ENCODE results near the gene SLC2A8.

The SLC2A8 gene, protein sequence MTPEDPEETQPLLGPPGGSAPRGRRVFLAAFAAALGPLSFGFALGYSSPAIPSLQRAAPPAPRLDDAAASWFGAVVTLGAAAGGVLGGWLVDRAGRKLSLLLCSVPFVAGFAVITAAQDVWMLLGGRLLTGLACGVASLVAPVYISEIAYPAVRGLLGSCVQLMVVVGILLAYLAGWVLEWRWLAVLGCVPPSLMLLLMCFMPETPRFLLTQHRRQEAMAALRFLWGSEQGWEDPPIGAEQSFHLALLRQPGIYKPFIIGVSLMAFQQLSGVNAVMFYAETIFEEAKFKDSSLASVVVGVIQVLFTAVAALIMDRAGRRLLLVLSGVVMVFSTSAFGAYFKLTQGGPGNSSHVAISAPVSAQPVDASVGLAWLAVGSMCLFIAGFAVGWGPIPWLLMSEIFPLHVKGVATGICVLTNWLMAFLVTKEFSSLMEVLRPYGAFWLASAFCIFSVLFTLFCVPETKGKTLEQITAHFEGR
- 4.8 to 41.3 (median 20.9) reads per million in 18 experiments for total RNA-seq

DNA sequence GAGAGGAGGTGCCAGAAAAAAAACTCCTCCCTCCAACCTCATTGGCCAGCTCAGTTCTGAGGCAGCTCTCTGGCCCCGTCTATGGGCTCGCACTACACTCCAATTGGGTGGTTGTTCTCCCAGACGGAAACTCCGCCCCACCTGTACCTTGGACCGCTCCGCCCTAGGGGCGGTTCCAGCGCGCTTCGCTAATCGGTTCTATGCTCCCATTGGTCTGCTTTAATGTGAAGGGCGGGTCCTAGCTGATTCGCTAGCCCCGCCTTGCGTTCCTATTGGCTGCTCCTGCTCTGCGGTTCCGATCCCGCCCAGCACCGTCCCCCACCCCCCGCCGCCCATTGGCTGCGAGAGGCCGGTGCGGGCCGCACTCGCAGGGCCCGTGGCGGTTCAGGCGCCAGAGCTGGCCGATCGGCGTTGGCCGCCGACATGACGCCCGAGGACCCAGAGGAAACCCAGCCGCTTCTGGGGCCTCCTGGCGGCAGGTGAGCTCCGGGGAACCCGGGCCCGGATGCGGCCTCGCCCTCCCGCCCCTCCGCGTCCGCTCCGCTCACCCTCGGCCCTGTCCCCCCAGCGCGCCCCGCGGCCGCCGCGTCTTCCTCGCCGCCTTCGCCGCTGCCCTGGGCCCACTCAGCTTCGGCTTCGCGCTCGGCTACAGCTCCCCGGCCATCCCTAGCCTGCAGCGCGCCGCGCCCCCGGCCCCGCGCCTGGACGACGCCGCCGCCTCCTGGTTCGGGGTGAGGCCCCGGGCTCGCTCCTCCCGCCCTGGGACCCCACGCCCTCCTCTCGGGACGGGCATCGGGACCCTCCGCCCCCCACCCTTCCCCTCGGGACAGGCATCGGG is at the start of gene SLC2A8:
SLC2A8 (plus strand) TSS at position 362 of the 838 bp plus-strand sequence; CDS start at position 424, 62 bp downstream.
- peak; percentile 100 for DNase-seq

DNA sequence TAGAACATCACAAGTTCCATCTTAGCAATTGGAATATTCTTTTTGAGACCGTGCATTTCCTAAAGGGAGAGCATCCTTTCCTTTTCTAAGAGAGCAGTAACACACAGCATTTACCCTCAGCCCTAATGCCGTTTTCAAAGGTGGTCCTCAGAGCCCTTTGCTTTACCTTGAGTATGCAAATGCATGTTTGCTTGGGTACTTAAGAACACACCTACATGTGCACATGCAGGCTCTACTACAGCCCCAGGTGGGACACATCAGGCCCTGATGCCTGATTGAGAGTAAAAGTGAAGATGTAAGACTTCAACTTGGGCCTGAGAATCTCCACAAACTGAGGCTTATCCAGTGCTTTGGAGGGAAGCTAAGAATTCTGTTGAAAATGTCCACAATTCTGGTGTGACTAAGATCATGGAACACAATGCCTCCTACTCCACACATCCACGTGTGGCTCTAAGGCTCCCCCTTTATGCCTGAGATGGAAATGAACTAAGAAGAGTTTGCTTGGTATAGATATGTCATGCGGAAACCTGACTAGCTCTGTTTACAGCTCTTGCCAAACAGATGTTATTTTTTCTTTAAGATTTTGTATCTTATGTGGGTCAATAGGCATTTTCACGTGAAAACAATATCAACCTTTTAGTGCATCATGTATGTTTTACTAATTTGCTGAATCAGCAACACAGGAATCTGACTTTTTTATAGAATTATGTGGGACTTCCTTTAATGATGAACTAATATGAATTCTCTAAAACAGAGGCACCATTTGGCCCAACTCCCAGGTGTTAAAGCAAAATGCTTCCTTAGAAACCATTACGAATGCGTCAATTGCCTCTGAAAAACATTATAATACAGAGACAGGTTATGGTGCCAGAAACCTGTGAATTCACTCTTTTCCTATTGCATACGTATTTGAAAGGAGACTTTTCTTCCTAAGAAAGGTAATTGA is 48.9 kb upstream of the SLC2A8 start:
- DNase-seq: peak; percentile 29 to 64

DNA sequence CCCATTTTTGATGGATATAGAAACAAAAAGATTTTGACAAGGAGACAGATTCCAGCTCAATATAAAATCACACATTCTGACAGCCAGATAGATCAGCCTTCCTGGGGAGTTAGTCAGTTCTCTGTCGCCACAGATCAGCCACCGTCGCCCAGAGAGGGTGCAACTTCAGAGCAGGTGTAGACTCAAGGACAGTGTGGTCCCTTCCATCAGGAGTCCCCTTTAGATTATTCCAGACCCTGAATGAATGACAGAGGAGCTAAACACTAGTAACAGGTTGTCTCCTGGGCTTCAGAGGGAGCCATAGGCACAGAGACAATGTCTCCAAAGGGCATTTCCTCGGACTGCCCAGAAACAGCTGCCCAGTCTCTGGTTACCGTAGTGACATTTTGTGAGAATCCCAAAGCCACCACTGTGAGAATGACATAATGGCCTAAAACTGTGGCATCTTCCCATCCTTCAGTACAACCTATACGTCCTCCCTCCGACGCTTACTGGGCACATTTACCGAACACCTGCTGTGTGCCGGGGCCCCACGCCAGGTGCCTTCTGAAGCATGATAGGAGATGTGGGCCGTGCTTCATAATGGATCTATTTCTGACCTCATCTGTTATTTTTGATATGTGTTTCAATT is 47.4 kb upstream of the SLC2A8 start:
- no peak for DNase-seq

DNA sequence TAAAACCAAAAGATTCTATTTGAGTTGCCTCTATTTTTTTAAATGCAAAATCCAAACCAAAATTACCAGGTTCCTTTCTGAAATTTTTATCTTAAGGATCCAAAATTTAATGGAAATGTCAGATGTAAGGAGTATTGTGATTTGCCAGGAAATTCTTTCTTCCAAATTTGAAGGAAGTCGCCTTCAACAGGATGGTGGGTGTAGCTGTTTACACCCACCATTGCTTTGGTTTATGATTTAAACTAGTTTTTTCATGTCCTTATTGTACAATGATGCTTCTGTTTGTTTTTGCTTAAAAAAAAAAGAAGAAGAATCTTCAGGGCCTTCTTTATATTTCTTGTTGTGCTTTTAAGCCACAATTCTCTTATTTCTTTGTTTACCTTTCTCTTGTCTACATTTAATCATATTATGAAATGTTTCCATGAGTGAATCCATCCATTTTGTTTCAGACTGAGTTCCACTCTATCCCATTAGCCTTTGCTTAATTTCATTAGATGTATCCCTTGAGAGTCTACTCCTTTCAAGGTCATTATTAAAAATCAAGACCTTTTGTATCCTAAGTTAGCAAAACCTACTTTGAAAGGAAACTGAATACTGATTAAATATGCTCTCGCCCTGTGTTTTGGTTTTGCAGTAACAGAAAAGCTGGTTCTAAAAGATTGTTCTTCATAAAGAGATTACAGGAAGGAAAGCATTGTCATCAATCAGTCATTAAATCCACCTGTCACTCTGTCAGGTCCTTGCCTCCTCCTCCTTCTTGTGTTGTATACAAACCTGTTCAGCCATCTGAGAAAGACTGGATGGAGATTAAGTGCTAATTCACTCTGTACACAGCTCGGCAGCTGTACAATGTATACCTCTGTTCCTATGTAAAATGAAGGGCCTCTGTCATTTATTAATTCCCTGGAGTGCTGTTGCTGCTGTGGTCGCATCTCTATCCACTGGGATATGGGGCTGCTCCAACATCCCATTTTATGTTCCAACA is 45.5 kb upstream of the SLC2A8 start:
- DNase-seq: peak in 1 of 2 donors; percentile 9

DNA sequence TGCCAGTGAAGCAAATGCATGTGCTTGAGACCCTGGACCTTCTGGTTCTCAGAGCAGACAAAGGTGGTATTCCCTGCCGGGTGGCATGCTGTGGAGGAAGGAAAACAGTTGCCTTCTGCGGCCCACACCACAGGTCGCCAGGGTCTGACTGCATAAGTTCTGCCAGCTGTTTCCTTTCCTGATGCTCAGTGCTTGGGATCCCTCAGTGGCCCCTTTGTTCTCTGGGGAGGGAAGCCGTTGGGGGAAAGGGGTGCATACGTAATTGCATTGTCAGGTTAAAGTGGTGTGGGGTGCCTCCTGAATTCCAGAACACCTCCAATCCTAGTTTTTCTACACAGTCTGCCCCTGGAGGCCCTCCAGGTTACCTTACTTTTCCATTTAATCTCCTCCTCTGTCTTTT is 43.1 kb upstream of the SLC2A8 start:
- no peak for DNase-seq

DNA sequence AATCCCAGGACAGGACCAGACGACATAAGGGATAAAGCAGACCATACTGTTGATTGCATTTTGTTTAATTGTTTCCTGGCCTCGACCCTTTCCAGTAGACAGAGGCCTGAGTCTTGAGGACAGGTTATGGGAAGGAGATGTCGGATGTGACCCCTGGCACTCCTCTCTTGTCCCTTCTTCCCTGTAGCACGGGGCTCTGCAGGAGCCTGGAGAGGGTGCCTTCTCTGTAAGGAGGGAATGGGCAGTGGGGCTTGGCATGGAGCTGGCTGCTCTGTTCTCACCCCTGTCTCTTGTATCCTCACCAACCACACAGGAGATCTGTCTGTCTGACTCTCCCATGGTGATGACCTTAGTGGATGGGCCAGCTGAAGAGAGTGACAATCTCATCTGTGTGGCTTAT is 40.1 kb upstream of the SLC2A8 start:
- DNase-seq: no peak

DNA sequence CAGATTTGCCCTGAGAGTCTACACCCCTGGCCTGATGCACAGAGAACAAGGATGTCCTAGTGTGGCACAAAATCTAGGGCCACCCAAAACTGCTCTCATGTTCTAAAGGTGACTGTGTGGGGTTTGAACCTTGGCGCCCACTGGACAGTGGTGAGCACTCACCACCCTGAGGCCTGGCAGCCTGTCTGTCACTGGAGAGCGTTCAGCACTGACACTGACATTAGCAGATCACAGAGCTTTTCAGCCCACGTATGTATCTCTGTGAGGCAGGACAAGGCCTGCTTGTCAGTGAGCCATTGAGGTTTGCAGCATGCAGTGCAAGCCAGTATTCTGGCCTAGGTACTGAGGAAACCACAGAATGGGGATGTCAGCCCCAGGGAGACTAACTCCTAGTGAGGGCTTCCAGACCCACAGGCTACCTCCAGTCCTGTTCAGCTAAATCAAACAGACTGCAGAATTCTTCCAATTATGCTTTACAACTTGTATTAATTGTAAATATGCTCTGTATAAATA is 38.9 kb upstream of the SLC2A8 start:
- DNase-seq: no peak

DNA sequence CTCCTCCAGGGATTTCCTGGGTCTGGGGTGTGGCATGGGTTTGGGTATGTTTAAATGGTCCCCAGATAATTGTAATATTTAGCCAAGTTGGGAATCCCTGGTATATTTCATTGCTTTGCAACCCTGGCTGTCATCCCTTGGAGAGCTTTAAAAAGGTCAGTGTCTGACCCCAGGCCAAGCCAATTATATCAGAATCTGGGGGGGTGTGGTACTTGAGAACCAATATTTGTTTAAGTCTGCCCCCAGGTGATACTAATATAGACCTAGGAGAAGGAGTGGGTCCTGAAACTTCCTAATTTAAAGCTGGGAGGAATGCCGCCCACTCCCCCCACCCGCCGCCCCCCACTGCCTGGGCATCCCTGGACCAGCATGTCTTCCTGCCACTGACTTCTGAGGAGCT is 38.2 kb upstream of the SLC2A8 start:
- DNase-seq: no peak

DNA sequence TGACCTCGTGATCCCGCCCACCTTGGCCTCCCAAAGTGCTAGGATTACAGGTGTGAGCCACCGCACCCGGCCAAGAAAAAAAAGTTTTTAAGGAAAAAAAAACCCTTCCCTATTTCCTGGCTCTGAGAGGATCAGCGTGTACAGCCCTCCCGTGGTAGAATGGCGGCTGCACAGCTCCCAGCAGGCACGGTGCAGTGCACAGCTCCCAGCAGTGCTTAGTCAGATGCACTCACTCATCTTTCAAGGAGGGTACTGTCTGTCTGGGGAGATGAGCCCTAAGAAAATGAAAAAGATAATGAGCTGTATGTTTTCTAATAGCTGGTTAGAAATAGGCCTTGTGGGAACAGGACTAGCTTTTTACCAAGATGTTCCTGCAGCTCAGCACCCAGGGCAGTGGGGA is 36.7 kb upstream of the SLC2A8 start:
- no peak for DNase-seq

DNA sequence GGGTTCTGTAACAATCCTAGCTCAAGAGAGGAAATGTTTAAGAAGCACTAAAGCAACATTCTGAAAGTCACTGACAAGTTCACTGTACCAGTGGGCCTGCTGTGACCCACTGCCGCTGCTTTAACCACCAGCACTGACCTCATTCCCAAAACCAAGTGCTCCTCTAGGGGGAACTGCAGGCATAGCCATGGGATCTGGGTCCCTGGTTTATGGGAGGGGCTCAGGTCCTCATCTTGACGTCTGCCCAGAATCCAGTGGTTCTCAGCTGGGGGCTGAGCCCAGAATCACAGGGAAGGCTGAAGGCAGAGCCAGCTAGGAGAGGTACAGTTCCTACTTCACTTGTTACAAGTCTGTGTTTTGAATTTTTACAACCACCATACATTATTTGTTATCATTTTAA is 36.1 kb upstream of the SLC2A8 start:
- DNase-seq: no peak

DNA sequence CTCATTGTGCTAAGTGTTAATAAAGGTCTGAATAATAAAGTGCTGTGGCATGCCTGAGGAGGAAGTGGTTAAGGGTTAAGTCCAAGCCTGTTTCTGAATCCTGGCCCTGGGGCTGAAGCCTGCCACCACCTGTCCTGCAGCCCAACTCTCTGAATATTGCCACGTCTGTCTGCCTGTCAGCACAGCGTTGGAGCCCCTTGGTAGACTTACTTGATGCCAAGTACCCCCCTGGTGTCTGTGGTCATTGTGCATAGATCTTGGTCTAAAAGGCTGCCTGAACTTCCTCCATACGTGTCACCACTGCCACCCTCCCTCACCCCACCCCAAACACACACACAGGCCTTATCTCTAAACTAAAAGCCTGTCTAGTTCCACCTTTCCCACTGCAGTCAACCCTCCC is 35.4 kb upstream of the SLC2A8 start:
- DNase-seq: peak in 1 of 2 donors; percentile 12

DNA sequence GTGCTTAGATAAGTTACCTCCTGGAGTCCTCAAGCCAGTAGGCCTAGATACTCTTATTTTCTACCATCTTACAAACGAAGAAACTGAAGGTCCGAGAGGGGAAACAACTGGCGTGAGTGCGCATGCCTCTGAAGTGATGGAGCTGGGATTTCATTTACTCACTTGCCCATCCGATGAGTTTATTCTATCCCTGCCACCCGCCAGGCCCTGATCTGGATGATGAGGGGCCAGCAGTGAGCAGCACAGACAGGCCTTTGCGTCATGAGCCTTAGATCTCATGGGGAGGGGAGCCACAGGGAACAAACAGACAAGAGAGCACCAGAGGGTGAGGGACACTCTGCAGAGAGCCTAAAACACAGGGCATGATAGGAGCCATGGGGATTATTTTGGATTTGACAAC is 34.1 kb upstream of the SLC2A8 start:
- no peak for DNase-seq

DNA sequence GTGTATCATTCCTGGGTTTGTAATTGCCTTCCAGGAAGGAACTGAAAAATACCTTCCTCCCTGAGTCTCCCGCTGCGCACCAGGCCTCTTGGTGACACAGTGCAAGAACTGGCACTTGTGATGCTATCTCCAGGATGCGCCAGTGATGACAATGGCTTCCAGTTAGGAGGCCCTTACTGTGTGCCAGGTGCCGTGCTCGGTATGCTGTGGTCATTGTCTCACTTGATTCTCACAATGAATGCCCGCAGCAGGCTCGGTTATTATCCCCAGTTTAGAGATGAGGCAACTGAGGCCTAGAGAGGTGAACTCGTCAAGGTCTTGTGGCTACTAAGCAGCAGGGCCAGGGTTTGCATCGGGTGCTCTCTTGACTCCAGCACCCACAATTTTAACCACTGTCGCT is 31.5 kb upstream of the SLC2A8 start:
- no peak for DNase-seq

DNA sequence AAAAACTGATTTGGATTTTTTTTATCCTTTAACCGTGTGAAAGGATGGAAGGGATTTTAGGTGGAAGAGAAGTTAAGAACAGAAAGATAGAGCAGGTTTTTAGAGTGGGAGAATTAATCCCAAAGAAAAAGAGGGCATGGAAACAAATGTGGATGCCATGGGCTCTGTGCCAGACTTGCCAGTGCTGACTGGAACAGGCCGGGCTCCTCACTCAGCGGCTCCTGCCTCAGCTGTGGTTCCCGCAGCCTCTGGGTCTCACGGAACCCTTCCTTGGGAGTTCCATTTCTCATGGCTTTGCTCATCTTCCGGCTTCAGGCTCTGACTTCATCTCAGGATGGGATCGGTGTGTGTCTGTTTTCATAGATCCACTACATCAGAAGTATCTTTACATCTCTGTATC is 30.4 kb upstream of the SLC2A8 start:
- no peak for DNase-seq

DNA sequence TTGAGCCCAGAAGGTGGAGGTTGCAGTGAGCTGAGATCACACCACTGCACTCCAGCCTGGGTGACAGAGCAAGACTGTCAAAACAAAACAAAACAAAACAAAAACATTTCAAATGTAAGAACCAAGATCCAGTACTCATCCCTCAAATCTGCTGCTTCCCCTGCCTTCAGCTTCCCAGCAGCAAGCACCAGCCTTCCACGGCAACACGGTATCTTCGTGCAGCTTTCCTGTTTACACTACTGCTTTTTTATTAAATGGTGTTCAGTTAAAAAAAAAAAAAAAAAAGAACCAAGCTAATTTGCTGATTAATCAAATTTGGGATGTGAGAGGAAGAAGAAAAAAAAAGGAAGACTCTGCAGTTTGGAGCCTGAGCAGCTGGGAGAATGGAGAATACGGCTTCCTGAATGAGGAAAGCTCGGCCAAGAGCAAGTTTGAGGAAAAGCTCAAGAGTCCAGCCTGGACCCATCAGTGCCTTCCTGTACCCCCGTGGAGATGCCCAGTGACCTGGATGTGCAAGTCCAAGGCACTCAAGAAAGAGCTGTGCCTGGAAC is 28.0 kb upstream of the SLC2A8 start:
- peak; percentile 25 to 55 for DNase-seq

DNA sequence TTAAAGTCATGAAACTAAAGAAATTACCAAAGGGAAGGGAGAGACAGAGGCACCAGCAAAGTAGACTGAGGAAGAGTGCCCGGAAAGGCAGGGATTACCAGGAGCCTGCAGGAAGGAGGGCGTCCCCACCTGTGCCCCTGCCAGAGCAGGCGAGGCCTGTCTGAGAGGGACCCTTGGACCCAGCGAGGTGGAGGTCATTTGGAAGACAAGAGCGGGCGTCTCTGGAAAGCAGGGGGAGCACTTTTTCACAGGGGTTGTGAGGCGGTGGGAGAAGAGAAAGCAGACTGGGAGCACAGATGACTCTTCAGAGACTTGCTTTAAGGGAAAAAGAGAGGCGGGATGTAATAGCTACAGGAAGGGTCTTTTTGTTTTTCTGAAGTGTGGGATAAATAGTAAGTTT is 27.5 kb upstream of the SLC2A8 start:
- no peak for DNase-seq

DNA sequence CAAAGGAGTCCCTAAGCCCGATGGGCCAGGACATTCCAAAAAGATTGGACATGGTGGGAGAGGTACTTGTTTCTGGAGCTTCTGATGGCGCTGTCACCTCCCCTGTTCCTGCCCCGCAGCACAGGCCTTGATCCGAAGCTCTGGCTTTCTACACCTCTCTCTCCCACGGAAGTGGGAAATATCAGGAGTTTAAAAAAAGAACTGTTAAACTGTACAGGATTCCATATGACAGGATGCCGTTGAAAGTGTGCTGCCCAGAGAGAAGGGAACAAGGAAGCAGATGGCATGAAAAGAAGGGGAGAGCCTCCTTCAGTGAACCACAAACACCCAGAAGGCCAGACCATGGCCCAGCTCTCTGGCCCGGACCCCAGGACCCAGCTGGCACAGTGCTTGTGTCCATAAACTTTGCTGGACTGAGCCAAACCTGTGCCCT is 26.8 kb upstream of the SLC2A8 start:
- no peak for DNase-seq

DNA sequence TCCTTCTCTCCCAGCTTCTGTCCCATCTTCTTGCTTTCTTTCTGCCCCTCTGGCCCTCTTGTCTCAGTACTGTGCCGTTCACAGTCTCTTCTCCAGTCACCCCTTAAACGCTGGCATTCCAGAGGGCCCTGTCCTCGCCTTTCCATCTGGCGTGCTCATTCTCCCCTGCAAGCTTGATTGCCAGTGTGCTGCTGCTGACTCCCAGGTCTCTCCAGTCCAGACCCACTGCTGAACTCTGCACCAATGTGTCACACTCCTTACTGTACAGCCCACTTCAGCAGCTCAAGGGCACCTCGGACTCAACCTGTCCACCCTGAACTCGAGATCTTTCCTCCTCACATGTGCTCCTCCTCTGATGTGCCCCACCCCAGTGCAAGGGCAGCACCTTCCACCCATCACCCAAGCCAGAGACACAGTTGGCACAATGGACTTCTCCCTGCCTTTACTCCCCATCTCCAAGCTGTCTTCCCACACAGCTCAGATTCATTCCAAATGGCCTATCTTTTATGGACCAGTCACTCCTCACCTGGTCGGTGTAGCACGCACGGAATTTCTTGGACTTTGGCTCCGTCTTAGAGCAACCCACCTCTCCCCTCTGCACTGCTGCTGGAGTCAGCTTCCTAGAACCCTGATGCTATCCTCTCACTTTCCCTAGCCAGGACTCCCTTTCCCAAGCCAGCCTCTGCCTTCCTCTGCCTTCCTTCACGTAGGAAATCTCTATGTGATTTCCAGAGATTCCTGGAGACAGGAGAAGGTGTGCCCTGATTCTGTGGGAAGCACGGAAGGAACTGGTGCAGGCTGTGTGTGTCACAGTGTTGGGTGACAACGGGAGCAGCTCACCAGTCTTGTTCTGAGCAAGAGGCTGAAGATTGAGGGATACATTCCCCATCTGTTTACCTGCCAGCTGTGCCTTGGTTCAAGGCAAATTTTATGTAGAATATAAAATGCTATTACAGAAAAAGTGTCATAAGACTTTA is 26.0 kb upstream of the SLC2A8 start:
- DNase-seq: no peak

DNA sequence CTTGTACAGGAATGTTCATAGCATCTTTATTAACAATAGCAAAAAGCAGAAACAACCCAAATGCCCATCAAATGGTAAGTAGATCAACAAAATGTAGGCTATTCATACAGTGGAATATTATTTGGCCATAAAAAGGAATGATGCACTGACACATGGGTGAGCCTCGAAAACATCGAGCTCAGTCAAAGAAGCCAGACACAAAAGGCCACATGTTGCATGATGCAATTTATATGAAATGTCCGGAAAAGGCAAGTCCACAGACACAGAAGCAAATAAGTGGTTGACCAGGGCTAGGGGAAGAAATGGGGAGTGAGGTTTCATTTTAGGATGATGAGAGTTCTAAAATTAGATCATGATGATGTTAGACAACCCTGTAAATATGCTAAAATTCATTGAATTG is 16.5 kb upstream of the SLC2A8 start:
- DNase-seq: no peak
